Immature natural killer cell (primary cell): Measurements from ENCODE around the gene ZNF483. TPM values are rescaled to one million over a fixed set of nuclear protein-coding genes. Genes with fewer than 3 reads are reported as not detected.
"Not testable (repeated sequence)": the region's sequence is repeated elsewhere in the genome, so short reads cannot be mapped to it uniquely, and the experiment has no call there.

Experiments
- DNase-seq, 3 donors: peaks; one replicate each; pipeline ENCODE4 v3.0.0; 2022; ENCODE audit warnings: mixed read lengths in 1 of 3
- H3K27ac Mint-ChIP-seq, 6 donors: one replicate each; pipeline ENCODE4 v1.8.0; 2020; ENCODE audit warnings: mixed read lengths in 6 of 6, mild to moderate bottlenecking in 5 of 6, inconsistent platforms in 4 of 6, moderate library complexity in 3 of 6
- H3K27me3 Mint-ChIP-seq, 3 donors: one replicate each; pipeline ENCODE4 v1.8.0; 2020 to 2021; ENCODE audit warnings: low read depth in 3 of 3, mild to moderate bottlenecking in 3 of 3, mixed read lengths in 3 of 3, moderate library complexity in 3 of 3, inconsistent platforms in 1 of 3
- H3K36me3 Mint-ChIP-seq, 3 donors: one replicate each; pipeline ENCODE4 v1.8.0; 2020; ENCODE audit warnings: mixed read lengths in 3 of 3, inconsistent platforms in 2 of 3, mild to moderate bottlenecking in 2 of 3
- H3K4me1 Mint-ChIP-seq, 2 donors: one replicate each; pipeline ENCODE4 v1.8.0; 2020; ENCODE audit warnings: inconsistent platforms in 2 of 2, mild to moderate bottlenecking in 2 of 2, mixed read lengths in 2 of 2, moderate library complexity in 1 of 2
- H3K4me3 Mint-ChIP-seq, 5 donors: one replicate each; pipeline ENCODE4 v1.8.0; 2020; ENCODE audit warnings: mild to moderate bottlenecking in 5 of 5, mixed read lengths in 5 of 5, inconsistent platforms in 3 of 5, moderate library complexity in 3 of 5
- H3K9me3 Mint-ChIP-seq, 6 donors: one replicate each; pipeline ENCODE4 v1.8.0; 2020; ENCODE audit warnings: mild to moderate bottlenecking in 6 of 6, mixed read lengths in 6 of 6, inconsistent platforms in 4 of 6, moderate library complexity in 3 of 6
- polyA plus RNA-seq, 3 donors: library from polyadenylated mRNA; unstranded; fragments of 300-500 nt; fragmentation: Illumina TruSeq; gene quantifications; one replicate each; pipeline ENCODE4 v1.2.3, GENCODE V29; 2021

The ZNF483 gene
- polyA plus RNA-seq, 3 donors from 2014 or later: 1.2 to 2.7 (median 2.1) TPM

DNA sequence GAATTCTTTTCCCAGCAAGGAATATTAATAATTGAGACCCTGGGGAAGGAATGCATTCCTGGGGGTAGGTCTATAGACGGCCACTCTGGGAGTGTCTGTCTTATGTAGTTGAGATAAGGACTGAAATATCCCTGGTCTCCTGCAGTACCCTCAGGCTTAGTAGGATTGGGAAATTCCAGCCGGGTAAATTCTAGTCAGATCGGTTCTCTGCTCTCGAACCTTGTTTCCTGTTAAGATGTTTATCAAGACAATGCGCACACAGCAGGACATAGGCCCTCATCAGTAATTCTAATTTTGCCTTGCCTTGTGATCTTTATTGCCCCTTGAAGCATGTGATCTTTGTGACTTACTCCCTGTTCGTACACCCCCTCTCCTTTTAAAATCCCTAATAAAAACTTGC lies 13.4 kb upstream of the ZNF483 start:
- not testable (repeated sequence) for H3K4me1 Mint-ChIP-seq, DNase-seq, H3K27me3 Mint-ChIP-seq, H3K27ac Mint-ChIP-seq, H3K4me3 Mint-ChIP-seq
- peaks cover 0 to 16% (median 0%) of the 10 kb centered on the region in 3 donors for H3K36me3 Mint-ChIP-seq
- peaks cover 2 to 15% (median 7%) of the 10 kb centered on the region in 6 donors for H3K9me3 Mint-ChIP-seq

GRCh38 chr9:111514967-111515366 lies 10.0 kb upstream of the ZNF483 start:
- no peak overlapping the region for H3K4me3 Mint-ChIP-seq
- H3K4me1 Mint-ChIP-seq: no peaks in the 10 kb centered on the region
- peaks cover 0 to 15% (median 2%) of the 10 kb centered on the region in 3 donors for H3K27me3 Mint-ChIP-seq
- DNase-seq: no peak
- peaks cover 2 to 15% (median 7%) of the 10 kb centered on the region in 6 donors for H3K9me3 Mint-ChIP-seq
- peaks cover 0 to 15% (median 0%) of the 10 kb centered on the region in 3 donors for H3K36me3 Mint-ChIP-seq
- H3K27ac Mint-ChIP-seq: no peak overlapping the region

DNA sequence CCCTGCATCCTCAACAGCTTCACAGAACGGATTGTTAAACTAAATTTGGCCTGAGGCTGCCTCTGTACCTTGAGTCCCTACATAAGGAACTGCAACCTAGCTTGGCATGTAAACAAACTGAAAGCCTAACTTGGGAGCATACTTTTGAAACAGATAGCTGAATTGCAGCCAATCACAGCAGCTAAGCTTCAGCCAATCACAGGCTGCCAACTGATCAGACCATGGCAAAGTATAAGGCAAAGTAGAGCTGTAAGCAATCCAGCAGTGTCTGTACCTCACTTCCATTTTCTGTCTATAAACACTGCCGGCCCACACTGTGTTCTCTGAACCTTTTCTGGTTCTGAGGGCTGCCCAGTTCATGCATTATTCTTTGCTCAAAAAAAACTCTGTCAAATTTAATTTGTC lies 8.9 kb upstream of the ZNF483 start:
- Mint-ChIP-seq H3K4me1 (no peaks in the 10 kb centered on the region), H3K4me3 (no peak overlapping the region), H3K27me3 (peaks cover 0 to 17% (median 2%) of the 10 kb centered on the region in 3 donors), H3K27ac (no peak overlapping the region), H3K36me3 (peaks cover 0 to 9% (median 0%) of the 10 kb centered on the region in 3 donors), H3K9me3 (peaks cover 0 to 10% (median 6%) of the 10 kb centered on the region in 6 donors)
- no peak for DNase-seq

GRCh38 chr9:111524731-111525055 lies 286 bp upstream of the ZNF483 start:
- Mint-ChIP-seq H3K4me3 (peak overlapping the region; percentile 88 to 96 (median 90)), H3K27me3 (peaks cover 8 to 21% (median 13%) of the 10 kb centered on the region in 3 donors), H3K4me1 (peaks cover 20% of the 10 kb centered on the region in 2 donors), H3K9me3 (no peaks in the 10 kb centered on the region), H3K36me3 (no peaks in the 10 kb centered on the region), H3K27ac (peak overlapping the region in 3 of 6 donors; percentile 51 to 86 (median 86))
- DNase-seq: no peak

DNA sequence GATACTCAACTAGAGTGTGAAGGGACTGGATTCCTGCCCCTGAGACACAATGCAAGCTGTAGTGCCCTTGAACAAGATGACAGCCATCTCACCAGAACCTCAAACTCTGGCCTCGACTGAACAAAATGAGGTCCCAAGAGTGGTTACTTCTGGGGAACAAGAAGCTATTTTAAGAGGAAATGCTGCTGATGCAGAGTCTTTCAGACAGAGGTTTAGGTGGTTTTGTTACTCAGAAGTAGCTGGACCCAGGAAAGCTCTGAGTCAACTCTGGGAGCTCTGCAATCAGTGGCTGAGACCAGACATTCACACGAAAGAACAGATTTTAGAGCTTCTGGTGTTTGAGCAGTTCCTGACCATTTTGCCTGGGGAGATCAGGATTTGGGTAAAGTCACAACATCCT lies 2.4 kb downstream of the ZNF483 start:
- no peak for DNase-seq
- Mint-ChIP-seq H3K27ac (peak overlapping the region in 2 of 6 donors; percentile 14 to 22), H3K27me3 (peaks cover 8 to 13% (median 12%) of the 10 kb centered on the region in 3 donors), H3K9me3 (no peaks in the 10 kb centered on the region), H3K4me1 (peaks cover 20% of the 10 kb centered on the region in 2 donors), H3K36me3 (peaks cover 0 to 3% (median 0%) of the 10 kb centered on the region in 3 donors), H3K4me3 (no peak overlapping the region)

GRCh38 chr9:111529787-111530186 lies 4.8 kb downstream of the ZNF483 start:
- Mint-ChIP-seq H3K27ac (no peak overlapping the region), H3K36me3 (peaks cover 5 to 9% (median 6%) of the 10 kb centered on the region in 3 donors), H3K4me3 (no peak overlapping the region), H3K27me3 (peaks cover 7 to 8% (median 8%) of the 10 kb centered on the region in 3 donors), H3K4me1 (peaks cover 13% of the 10 kb centered on the region in 2 donors), H3K9me3 (peaks cover 0 to 5% (median 0%) of the 10 kb centered on the region in 6 donors)
- DNase-seq: no peak

DNA sequence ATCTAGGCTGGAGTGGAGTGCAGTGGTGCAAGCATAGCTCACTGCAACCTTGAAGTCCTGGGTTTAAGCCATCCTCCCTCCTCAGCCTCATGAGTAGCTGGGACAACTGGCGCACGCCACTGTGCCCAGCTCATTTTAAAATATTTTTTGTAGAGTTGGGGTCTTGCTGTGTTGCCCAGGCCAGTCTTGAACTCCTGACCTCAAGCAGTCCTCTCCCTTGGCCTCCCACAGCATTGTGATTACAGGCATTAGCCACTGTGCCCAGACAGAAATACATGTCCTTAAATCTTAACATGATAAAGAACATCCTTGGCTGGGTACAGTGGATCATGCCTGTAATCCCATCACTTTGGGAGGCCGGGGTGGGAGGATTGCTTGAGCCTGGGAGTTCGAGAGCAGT lies 6.7 kb downstream of the ZNF483 start:
- Mint-ChIP-seq H3K27ac (no peak overlapping the region), H3K4me1 (no peaks in the 10 kb centered on the region), H3K4me3 (no peak overlapping the region), H3K36me3 (peaks cover 12 to 15% (median 13%) of the 10 kb centered on the region in 3 donors), H3K27me3 (peaks cover 0 to 1% (median 0%) of the 10 kb centered on the region in 3 donors), H3K9me3 (peaks cover 0 to 10% (median 4%) of the 10 kb centered on the region in 6 donors)
- no peak for DNase-seq

- Mint-ChIP-seq H3K4me1 (no peaks in the 10 kb centered on the region), H3K27ac (no peak overlapping the region), H3K27me3 (peaks cover 0 to 1% (median 0%) of the 10 kb centered on the region in 3 donors), H3K9me3 (peaks cover 0 to 13% (median 9%) of the 10 kb centered on the region in 6 donors), H3K36me3 (peaks cover 15 to 22% (median 21%) of the 10 kb centered on the region in 3 donors), H3K4me3 (no peak overlapping the region)
- no peak for DNase-seq
These were observed 8.3 kb downstream of the ZNF483 start for GRCh38 chr9:111533099-111533790.

DNA sequence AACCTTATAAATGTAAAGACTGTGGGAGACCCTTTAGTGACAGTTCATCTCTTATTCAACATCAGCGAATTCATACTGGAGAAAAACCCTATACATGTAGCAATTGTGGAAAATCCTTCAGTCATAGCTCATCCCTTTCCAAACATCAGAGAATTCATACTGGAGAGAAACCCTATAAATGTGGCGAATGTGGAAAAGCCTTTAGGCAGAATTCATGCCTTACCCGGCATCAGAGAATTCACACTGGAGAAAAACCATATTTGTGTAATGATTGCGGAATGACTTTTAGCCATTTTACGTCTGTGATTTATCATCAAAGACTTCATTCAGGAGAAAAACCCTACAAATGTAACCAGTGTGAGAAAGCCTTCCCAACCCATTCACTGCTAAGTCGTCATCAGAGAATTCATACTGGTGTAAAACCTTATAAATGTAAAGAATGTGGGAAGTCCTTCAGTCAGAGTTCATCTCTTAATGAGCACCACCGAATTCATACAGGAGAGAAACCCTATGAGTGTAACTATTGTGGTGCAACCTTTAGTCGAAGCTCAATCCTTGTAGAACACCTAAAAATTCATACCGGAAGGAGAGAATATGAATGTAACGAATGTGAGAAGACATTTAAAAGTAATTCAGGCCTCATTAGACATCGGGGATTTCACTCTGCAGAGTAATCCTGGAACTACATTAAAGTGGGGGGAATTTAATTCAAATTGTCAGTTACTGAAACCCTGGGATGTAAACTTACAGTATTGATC lies 17.7 kb downstream of the ZNF483 start:
- Mint-ChIP-seq H3K4me1 (no peaks in the 10 kb centered on the region), H3K36me3 (peaks cover 31 to 45% (median 32%) of the 10 kb centered on the region in 3 donors), H3K27ac (no peak overlapping the region), H3K27me3 (peaks cover 0 to 7% (median 0%) of the 10 kb centered on the region in 3 donors), H3K4me3 (no peak overlapping the region), H3K9me3 (peaks cover 34 to 94% (median 82%) of the 10 kb centered on the region in 6 donors)
- DNase-seq: no peak

GRCh38 chr9:111548623-111549022 lies 23.6 kb downstream of the ZNF483 start:
- peaks cover 38 to 73% (median 66%) of the 10 kb centered on the region in 6 donors for H3K9me3 Mint-ChIP-seq
- peaks cover 17 to 31% (median 29%) of the 10 kb centered on the region in 3 donors for H3K36me3 Mint-ChIP-seq
- no peak overlapping the region for H3K27ac Mint-ChIP-seq
- no peak overlapping the region for H3K4me3 Mint-ChIP-seq
- H3K27me3 Mint-ChIP-seq: peaks cover 0 to 4% (median 0%) of the 10 kb centered on the region in 3 donors
- no peaks in the 10 kb centered on the region for H3K4me1 Mint-ChIP-seq
- DNase-seq: no peak

- H3K4me1 Mint-ChIP-seq, DNase-seq, H3K27me3 Mint-ChIP-seq, H3K27ac Mint-ChIP-seq, H3K4me3 Mint-ChIP-seq, H3K36me3 Mint-ChIP-seq: not testable (repeated sequence)
- peaks cover 4 to 42% (median 15%) of the 10 kb centered on the region in 6 donors for H3K9me3 Mint-ChIP-seq
These were observed 30.4 kb downstream of the ZNF483 start for GRCh38 chr9:111555425-111555824.

DNA sequence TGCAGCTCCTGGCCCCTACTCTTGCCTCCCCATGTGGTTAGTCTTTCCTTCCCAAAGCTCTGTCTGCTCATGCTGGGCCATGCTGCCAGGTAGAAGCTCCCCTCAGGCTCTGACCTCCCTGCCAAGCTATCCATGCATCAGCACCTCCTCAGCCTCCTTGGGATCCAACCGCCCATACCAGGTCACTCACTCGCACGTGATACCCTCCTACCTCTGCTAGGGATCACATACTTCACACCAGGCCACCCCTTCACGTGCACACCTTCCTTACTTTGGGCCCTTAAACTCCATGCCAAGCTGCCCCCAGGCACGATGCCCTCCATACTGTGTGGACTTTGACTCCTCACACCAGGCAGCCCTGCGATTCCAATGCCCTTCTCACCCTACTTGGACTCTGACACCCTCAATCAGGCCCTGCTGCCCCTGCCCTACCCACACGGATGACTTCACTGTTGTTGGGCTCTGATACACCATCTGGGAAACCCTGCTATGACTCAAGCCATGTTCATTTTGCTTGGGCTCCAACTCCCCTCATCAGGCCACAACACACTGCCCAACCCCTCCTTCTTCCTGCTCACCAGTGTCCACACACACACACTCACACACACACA lies 34.1 kb downstream of the ZNF483 start:
- DNase-seq: no peak
- peaks cover 0 to 3% (median 0%) of the 10 kb centered on the region in 3 donors for H3K36me3 Mint-ChIP-seq
- no peak overlapping the region for H3K27ac Mint-ChIP-seq
- H3K4me1 Mint-ChIP-seq: no peaks in the 10 kb centered on the region
- H3K4me3 Mint-ChIP-seq: no peak overlapping the region
- peaks cover 0 to 3% (median 2%) of the 10 kb centered on the region in 3 donors for H3K27me3 Mint-ChIP-seq
- H3K9me3 Mint-ChIP-seq: peaks cover 0 to 32% (median 16%) of the 10 kb centered on the region in 6 donors

DNA sequence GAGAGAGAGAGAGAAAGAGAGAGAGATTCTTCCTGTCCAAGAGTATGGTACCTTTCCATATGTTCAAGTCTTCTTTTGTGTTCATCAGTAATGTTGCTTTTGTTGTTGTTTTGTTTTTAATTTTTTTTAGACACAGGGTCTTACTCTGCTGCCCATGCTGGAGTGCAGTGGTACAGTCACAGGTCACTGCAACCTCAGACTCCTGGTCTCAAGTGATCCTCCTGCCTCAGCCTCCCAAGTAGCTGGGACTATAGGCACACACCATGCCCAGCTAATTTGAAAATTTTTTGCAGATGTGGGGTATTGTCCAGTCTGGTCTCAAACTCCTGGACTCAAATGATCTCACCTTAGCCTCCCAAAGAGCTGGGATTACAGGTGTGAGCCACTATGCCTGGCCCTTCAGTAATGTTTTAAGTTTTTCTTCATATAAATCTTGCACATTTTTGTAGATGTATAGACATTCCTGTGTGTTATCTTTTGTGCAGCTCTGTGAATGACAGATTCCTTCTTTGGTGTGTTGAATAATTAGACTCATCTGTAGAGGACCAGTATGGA lies 36.3 kb downstream of the ZNF483 start:
- Mint-ChIP-seq H3K36me3 (no peaks in the 10 kb centered on the region), H3K4me1 (no peaks in the 10 kb centered on the region), H3K27ac (no peak overlapping the region), H3K27me3 (no peaks in the 10 kb centered on the region), H3K4me3 (no peak overlapping the region), H3K9me3 (peaks cover 1 to 20% (median 5%) of the 10 kb centered on the region in 6 donors)
- no peak for DNase-seq
